SK-N-SH treated with all-trans-retinoic acid at 6 μM for 48 hours (cell line): ENCODE data around the gene TSHZ2.

Source experiments
- ATAC-seq: fragments of 200-7000 bp; cut with Tn5 transposase; 3 replicates; pipeline ENCODE4 v1.9.1; 2020; ENCODE audit warnings: mild to moderate bottlenecking, moderate library complexity
- ARNTL ChIP-seq: fragments of 450-650 bp; formaldehyde crosslinking; IDR thresholded peaks from 2 replicates; pipeline ENCODE4 v1.5.0; 2020; ENCODE audit warnings: low read depth, mild to moderate bottlenecking, moderate library complexity, borderline replicate concordance
- CSDC2 ChIP-seq: fragments of 250-450 bp; sonication (Bioruptor Pico); IDR thresholded peaks from 2 replicates; pipeline ENCODE4 v1.5.0; 2020; ENCODE audit warnings: mild to moderate bottlenecking, moderate library complexity
- CSRNP3 ChIP-seq: fragments of 250-450 bp; sonication (Bioruptor Pico); IDR thresholded peaks from 2 replicates; pipeline ENCODE4 v1.5.1; 2021; ENCODE audit warnings: mild to moderate bottlenecking, moderate library complexity
- ESRRG ChIP-seq: fragments of 250-450 bp; sonication (Bioruptor Pico); IDR thresholded peaks from 2 replicates; pipeline ENCODE4 v1.6.1; 2021; ENCODE audit warnings: mild to moderate bottlenecking
- GLIS3 ChIP-seq: fragments of 250-450 bp; sonication (Bioruptor Pico); IDR thresholded peaks from 2 replicates; pipeline ENCODE4 v1.5.0; 2020; ENCODE audit warnings: mild to moderate bottlenecking, moderate library complexity
- ISL1 ChIP-seq: fragments of 250-450 bp; sonication (Bioruptor Pico); IDR thresholded peaks from 2 replicates; pipeline ENCODE4 v2.1.2; 2022; ENCODE audit warnings: mild to moderate bottlenecking, moderate library complexity
- OSR1 ChIP-seq: fragments of 250-450 bp; sonication (Bioruptor Pico); IDR thresholded peaks from 2 replicates; pipeline ENCODE4 v1.8.0; 2022; ENCODE audit warnings: moderate library complexity, mild to moderate bottlenecking, inconsistent platforms
- PATZ1 ChIP-seq: fragments of 250-450 bp; sonication (Bioruptor Pico); IDR thresholded peaks from 2 replicates; pipeline ENCODE4 v1.8.0; 2020; ENCODE audit warnings: mild to moderate bottlenecking, moderate library complexity, borderline replicate concordance
- POU6F1 ChIP-seq: fragments of 250-450 bp; sonication (Bioruptor Pico); IDR thresholded peaks from 2 replicates; pipeline ENCODE4 v1.8.0; 2021; ENCODE audit warnings: low read depth, mild to moderate bottlenecking, moderate library complexity, borderline replicate concordance
- PPARA ChIP-seq: fragments of 250-450 bp; sonication (Bioruptor Pico); IDR thresholded peaks from 2 replicates; pipeline ENCODE4 v1.5.0; 2020; ENCODE audit warnings: mild to moderate bottlenecking, borderline replicate concordance
- RARB ChIP-seq: fragments of 250-450 bp; sonication (Bioruptor Pico); IDR thresholded peaks from 2 replicates; pipeline ENCODE4 v1.8.0; 2021; ENCODE audit warnings: mild to moderate bottlenecking, moderate library complexity
- SNAI2 ChIP-seq: fragments of 250-450 bp; sonication (Bioruptor Pico); IDR thresholded peaks from 2 replicates; pipeline ENCODE4 v1.5.0; 2020; ENCODE audit warnings: mild to moderate bottlenecking, moderate library complexity
- TCF4 ChIP-seq: fragments of 250-450 bp; sonication (Bioruptor Pico); IDR thresholded peaks from 2 replicates; pipeline ENCODE4 v1.8.0; 2021; ENCODE audit warnings: mild to moderate bottlenecking, moderate library complexity, borderline replicate concordance
- TOX ChIP-seq: fragments of 250-450 bp; sonication (Bioruptor Pico); IDR thresholded peaks from 2 replicates; pipeline ENCODE4 v1.8.0; 2021; ENCODE audit warnings: mild to moderate bottlenecking, moderate library complexity, borderline replicate concordance
- TSHZ2 ChIP-seq: fragments of 250-450 bp; sonication (Bioruptor Pico); IDR thresholded peaks from 2 replicates; pipeline ENCODE4 v1.5.0; 2020; ENCODE audit warnings: mild to moderate bottlenecking, moderate library complexity
- ZC3H10 ChIP-seq: fragments of 250-450 bp; sonication (Bioruptor Pico); IDR thresholded peaks from 2 replicates; pipeline ENCODE4 v1.5.1; 2021; ENCODE audit warnings: mild to moderate bottlenecking, moderate library complexity
- ZFP3 ChIP-seq: fragments of 250-450 bp; sonication (Bioruptor Pico); IDR thresholded peaks from 2 replicates; pipeline ENCODE4 v1.5.0; 2020; ENCODE audit warnings: mild to moderate bottlenecking, moderate library complexity
- ZFP30 ChIP-seq: fragments of 450-650 bp; formaldehyde crosslinking; IDR thresholded peaks from 2 replicates; pipeline ENCODE4 v1.5.0; 2022; ENCODE audit warnings: mild to moderate bottlenecking, moderate library complexity
- ZNF565 ChIP-seq: fragments of 450-650 bp; formaldehyde crosslinking; conservative IDR thresholded peaks from 2 replicates; pipeline ENCODE4 v1.5.0; 2020; ENCODE audit warnings: low read depth, mild to moderate bottlenecking, moderate library complexity
- ZNF70 ChIP-seq: fragments of 450-650 bp; formaldehyde crosslinking; IDR thresholded peaks from 2 replicates; pipeline ENCODE4 v1.5.0; 2020; ENCODE audit warnings: mild to moderate bottlenecking, moderate library complexity
- ZNF8 ChIP-seq: fragments of 450-650 bp; formaldehyde crosslinking; IDR thresholded peaks from 2 replicates; pipeline ENCODE4 v1.5.0; 2020; ENCODE audit warnings: mild to moderate bottlenecking, moderate library complexity

Gene TSHZ2

GRCh38 chr20:53078761-53079160, 106.6 kb downstream of the TSHZ2 start:
- TF ChIP-seq ISL1 (CRISPR knock-in tag) = no peak
- no peak for TF ChIP-seq GLIS3 (CRISPR knock-in tag)
- TF ChIP-seq TOX (CRISPR knock-in tag) = no peak
- no peak for TF ChIP-seq ZNF70
- no peak for TF ChIP-seq ZC3H10
- no peak for TF ChIP-seq POU6F1 (CRISPR knock-in tag)
- no peak for TF ChIP-seq SNAI2 (CRISPR knock-in tag)
- no peak for TF ChIP-seq ESRRG (CRISPR knock-in tag)
- no peak for TF ChIP-seq ZNF565
- TF ChIP-seq TSHZ2 = no peak
- no peak for TF ChIP-seq RARB
- no peak for TF ChIP-seq CSDC2 (CRISPR knock-in tag)
- TF ChIP-seq TCF4 (CRISPR knock-in tag) = no peak
- no peak for TF ChIP-seq ARNTL (CRISPR knock-in tag)
- no peak for TF ChIP-seq CSRNP3
- TF ChIP-seq ZFP3 (CRISPR knock-in tag) = no peak
- no peak for ATAC-seq

- TF ChIP-seq TCF4 (CRISPR knock-in tag) (no peak), ZNF8 (no peak), CSRNP3 (no peak), POU6F1 (CRISPR knock-in tag) (no peak), PPARA (no peak), ZNF565 (no peak), GLIS3 (CRISPR knock-in tag) (no peak), ZFP30 (no peak), OSR1 (CRISPR knock-in tag) (no peak), PATZ1 (no peak)
- no peak for ATAC-seq
These were observed 107.1 kb downstream of the TSHZ2 start for GRCh38 chr20:53079261-53079691.
